ENCODE measurements around the gene PDGFC. TPM values are rescaled to one million over a fixed set of nuclear protein-coding genes. Genes with fewer than 3 reads are reported as not detected.

PDGFC gene
- total RNA-seq, 1 experiment from 2014 or later: 5.3 TPM

- no peaks in the 10 kb centered on the region for H3K9me3 Mint-ChIP-seq
- no peaks in the 10 kb centered on the region for H3K4me1 Mint-ChIP-seq
- ChIA-PET CTCF (no interaction called here), POLR2A (no interaction called here)
- TF ChIP-seq, protein P1, sequence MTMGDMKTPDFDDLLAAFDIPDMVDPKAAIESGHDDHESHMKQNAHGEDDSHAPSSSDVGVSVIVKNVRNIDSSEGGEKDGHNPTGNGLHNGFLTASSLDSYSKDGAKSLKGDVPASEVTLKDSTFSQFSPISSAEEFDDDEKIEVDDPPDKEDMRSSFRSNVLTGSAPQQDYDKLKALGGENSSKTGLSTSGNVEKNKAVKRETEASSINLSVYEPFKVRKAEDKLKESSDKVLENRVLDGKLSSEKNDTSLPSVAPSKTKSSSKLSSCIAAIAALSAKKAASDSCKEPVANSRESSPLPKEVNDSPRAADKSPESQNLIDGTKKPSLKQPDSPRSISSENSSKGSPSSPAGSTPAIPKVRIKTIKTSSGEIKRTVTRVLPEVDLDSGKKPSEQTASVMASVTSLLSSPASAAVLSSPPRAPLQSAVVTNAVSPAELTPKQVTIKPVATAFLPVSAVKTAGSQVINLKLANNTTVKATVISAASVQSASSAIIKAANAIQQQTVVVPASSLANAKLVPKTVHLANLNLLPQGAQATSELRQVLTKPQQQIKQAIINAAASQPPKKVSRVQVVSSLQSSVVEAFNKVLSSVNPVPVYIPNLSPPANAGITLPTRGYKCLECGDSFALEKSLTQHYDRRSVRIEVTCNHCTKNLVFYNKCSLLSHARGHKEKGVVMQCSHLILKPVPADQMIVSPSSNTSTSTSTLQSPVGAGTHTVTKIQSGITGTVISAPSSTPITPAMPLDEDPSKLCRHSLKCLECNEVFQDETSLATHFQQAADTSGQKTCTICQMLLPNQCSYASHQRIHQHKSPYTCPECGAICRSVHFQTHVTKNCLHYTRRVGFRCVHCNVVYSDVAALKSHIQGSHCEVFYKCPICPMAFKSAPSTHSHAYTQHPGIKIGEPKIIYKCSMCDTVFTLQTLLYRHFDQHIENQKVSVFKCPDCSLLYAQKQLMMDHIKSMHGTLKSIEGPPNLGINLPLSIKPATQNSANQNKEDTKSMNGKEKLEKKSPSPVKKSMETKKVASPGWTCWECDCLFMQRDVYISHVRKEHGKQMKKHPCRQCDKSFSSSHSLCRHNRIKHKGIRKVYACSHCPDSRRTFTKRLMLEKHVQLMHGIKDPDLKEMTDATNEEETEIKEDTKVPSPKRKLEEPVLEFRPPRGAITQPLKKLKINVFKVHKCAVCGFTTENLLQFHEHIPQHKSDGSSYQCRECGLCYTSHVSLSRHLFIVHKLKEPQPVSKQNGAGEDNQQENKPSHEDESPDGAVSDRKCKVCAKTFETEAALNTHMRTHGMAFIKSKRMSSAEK (CRISPR knock-in tag; IDR thresholded peaks at IDR 0.05; ENCODE audit: borderline replicate concordance): no peak
- TF ChIP-seq, protein P2, sequence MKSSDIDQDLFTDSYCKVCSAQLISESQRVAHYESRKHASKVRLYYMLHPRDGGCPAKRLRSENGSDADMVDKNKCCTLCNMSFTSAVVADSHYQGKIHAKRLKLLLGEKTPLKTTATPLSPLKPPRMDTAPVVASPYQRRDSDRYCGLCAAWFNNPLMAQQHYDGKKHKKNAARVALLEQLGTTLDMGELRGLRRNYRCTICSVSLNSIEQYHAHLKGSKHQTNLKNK (CRISPR knock-in tag; IDR thresholded peaks at IDR 0.05): no peak
- TF ChIP-seq MYBL2 (CRISPR knock-in tag; IDR thresholded peaks at IDR 0.05) (no peak), SMAD3 (CRISPR knock-in tag; IDR thresholded peaks at IDR 0.05; ENCODE audit: borderline replicate concordance) (no peak), MLX (CRISPR knock-in tag; IDR thresholded peaks at IDR 0.05) (no peak), TEAD4 (CRISPR knock-in tag; IDR thresholded peaks at IDR 0.05) (no peak), PRDM15 (CRISPR knock-in tag; IDR thresholded peaks at IDR 0.05) (no peak), NR3C1 (CRISPR knock-in tag; conservative IDR thresholded peaks at IDR 0.05; ENCODE audit: low read depth) (no peak)
- TF ChIP-seq, protein P3, sequence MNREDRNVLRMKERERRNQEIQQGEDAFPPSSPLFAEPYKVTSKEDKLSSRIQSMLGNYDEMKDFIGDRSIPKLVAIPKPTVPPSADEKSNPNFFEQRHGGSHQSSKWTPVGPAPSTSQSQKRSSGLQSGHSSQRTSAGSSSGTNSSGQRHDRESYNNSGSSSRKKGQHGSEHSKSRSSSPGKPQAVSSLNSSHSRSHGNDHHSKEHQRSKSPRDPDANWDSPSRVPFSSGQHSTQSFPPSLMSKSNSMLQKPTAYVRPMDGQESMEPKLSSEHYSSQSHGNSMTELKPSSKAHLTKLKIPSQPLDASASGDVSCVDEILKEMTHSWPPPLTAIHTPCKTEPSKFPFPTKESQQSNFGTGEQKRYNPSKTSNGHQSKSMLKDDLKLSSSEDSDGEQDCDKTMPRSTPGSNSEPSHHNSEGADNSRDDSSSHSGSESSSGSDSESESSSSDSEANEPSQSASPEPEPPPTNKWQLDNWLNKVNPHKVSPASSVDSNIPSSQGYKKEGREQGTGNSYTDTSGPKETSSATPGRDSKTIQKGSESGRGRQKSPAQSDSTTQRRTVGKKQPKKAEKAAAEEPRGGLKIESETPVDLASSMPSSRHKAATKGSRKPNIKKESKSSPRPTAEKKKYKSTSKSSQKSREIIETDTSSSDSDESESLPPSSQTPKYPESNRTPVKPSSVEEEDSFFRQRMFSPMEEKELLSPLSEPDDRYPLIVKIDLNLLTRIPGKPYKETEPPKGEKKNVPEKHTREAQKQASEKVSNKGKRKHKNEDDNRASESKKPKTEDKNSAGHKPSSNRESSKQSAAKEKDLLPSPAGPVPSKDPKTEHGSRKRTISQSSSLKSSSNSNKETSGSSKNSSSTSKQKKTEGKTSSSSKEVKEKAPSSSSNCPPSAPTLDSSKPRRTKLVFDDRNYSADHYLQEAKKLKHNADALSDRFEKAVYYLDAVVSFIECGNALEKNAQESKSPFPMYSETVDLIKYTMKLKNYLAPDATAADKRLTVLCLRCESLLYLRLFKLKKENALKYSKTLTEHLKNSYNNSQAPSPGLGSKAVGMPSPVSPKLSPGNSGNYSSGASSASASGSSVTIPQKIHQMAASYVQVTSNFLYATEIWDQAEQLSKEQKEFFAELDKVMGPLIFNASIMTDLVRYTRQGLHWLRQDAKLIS (CRISPR knock-in tag; IDR thresholded peaks at IDR 0.05; ENCODE audit: borderline replicate concordance): no peak
- H3K27ac Mint-ChIP-seq: no peak overlapping the region
- H3K36me3 Mint-ChIP-seq: no peaks in the 10 kb centered on the region
- no peaks in the 10 kb centered on the region for H3K27me3 Mint-ChIP-seq (ENCODE audit: low read depth)
- ATAC-seq (no peak), DNase-seq (ENCODE audit: low spot score) (no peak)
- H3K4me3 Mint-ChIP-seq: no peak overlapping the region
Measured at GRCh38 chr4:156827519-156827918, 144.1 kb downstream of the PDGFC start.

- ATAC-seq: no peak
- Mint-ChIP-seq H3K27ac (no peak overlapping the region), H3K4me1 (no peaks in the 10 kb centered on the region), H3K36me3 (no peaks in the 10 kb centered on the region), H3K27me3 (ENCODE audit: low read depth) (no peaks in the 10 kb centered on the region), H3K9me3 (no peaks in the 10 kb centered on the region), H3K4me3 (no peak overlapping the region)
- CTCF ChIA-PET: no interaction called here
- TF ChIP-seq ZSCAN18 (CRISPR knock-in tag; IDR thresholded peaks at IDR 0.05) (no peak), ESRRA (CRISPR knock-in tag; IDR thresholded peaks at IDR 0.05; ENCODE audit: borderline replicate concordance) (no peak), ZNF671 (CRISPR knock-in tag; IDR thresholded peaks at IDR 0.05) (no peak), ZNF232 (CRISPR knock-in tag; IDR thresholded peaks at IDR 0.05) (no peak), GRHL2 (CRISPR knock-in tag; IDR thresholded peaks at IDR 0.05; ENCODE audit: insufficient replicate concordance, severe bottlenecking) (no peak)
- POLR2A ChIA-PET: no interaction called here
- DNase-seq (ENCODE audit: low spot score): no peak
Measured at GRCh38 chr4:156825074-156825473, 146.5 kb downstream of the PDGFC start.

Data from WTC11 (cell line).